Measurements from ENCODE around the gene YWHAB.

YWHAB gene

GRCh38 chr20:44849703-44850102 is 35.8 kb upstream of the YWHAB start:
- Histone ChIP-seq H3K27ac (ENCODE audit: low read depth, low read length, poor library complexity, severe bottlenecking) (no peak overlapping the region), H3K36me3 (ENCODE audit: insufficient read depth, low read length) (no peaks in the 10 kb centered on the region), H3K4me2 (ENCODE audit: low read length) (no peak overlapping the region), H3K4me1 (ENCODE audit: insufficient read depth, low read length, severe bottlenecking) (no peaks in the 10 kb centered on the region), H3K4me3 (ENCODE audit: low read depth, low read length, poor library complexity, severe bottlenecking) (no peak overlapping the region), H3K9me2 (ENCODE audit: low read depth, low read length) (no peaks in the 10 kb centered on the region), H4K20me1 (ENCODE audit: insufficient read depth, low read length) (no peaks in the 10 kb centered on the region), H3K27me3 (ENCODE audit: insufficient read depth, low read length) (no peaks in the 10 kb centered on the region), H3K9ac (ENCODE audit: low read length) (no peak overlapping the region), H3K9me3 (ENCODE audit: low read length) (no peaks in the 10 kb centered on the region), H3F3A (ENCODE audit: insufficient read depth, low read length) (no peaks in the 10 kb centered on the region), H2AFZ (ENCODE audit: low read length) (no peak overlapping the region), H3K79me2 (ENCODE audit: insufficient read depth, low read length) (no peaks in the 10 kb centered on the region)
- TF ChIP-seq, protein P1, sequence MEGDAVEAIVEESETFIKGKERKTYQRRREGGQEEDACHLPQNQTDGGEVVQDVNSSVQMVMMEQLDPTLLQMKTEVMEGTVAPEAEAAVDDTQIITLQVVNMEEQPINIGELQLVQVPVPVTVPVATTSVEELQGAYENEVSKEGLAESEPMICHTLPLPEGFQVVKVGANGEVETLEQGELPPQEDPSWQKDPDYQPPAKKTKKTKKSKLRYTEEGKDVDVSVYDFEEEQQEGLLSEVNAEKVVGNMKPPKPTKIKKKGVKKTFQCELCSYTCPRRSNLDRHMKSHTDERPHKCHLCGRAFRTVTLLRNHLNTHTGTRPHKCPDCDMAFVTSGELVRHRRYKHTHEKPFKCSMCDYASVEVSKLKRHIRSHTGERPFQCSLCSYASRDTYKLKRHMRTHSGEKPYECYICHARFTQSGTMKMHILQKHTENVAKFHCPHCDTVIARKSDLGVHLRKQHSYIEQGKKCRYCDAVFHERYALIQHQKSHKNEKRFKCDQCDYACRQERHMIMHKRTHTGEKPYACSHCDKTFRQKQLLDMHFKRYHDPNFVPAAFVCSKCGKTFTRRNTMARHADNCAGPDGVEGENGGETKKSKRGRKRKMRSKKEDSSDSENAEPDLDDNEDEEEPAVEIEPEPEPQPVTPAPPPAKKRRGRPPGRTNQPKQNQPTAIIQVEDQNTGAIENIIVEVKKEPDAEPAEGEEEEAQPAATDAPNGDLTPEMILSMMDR (IDR thresholded peaks at IDR 0.05; ENCODE audit: low read length), result no peak
- no peak for TF ChIP-seq EZH2 (IDR thresholded peaks at IDR 0.05; ENCODE audit: borderline replicate concordance, low read length)

DNA sequence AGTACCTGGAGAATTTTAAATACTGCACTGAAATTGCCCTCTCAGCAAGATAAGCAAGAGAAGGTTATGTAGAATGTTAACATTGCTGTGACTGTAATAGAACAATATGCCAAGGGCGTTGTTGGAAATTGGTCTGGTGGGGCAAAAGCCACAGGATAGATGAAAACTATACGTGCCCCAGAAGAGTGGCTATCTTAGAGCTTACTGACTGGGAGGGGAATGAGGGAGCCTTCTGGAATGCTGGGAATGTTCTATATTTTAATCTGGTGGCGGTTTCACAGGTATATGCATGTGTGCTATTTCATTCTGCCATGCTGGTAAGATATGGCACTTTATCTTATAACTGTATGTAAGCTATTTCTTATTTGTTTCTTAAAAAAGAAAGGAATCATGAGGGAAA is 35.2 kb upstream of the YWHAB start:
- H3K9me2 ChIP-seq (ENCODE audit: low read depth, low read length), result no peaks in the 10 kb centered on the region
- H3K27me3 ChIP-seq (ENCODE audit: insufficient read depth, low read length), result no peaks in the 10 kb centered on the region
- no peak overlapping the region for H3K4me3 ChIP-seq (ENCODE audit: low read depth, low read length, poor library complexity, severe bottlenecking)
- no peaks in the 10 kb centered on the region for H3F3A ChIP-seq (ENCODE audit: insufficient read depth, low read length)
- no peaks in the 10 kb centered on the region for H3K36me3 ChIP-seq (ENCODE audit: insufficient read depth, low read length)
- no peak for TF ChIP-seq EZH2 (IDR thresholded peaks at IDR 0.05; ENCODE audit: borderline replicate concordance, low read length)
- TF ChIP-seq, protein P1 (IDR thresholded peaks at IDR 0.05; ENCODE audit: low read length), result no peak
- no peak overlapping the region for H3K4me2 ChIP-seq (ENCODE audit: low read length)
- H3K27ac ChIP-seq (ENCODE audit: low read depth, low read length, poor library complexity, severe bottlenecking), result no peak overlapping the region
- H3K4me1 ChIP-seq (ENCODE audit: insufficient read depth, low read length, severe bottlenecking), result no peaks in the 10 kb centered on the region
- no peaks in the 10 kb centered on the region for H4K20me1 ChIP-seq (ENCODE audit: insufficient read depth, low read length)
- no peaks in the 10 kb centered on the region for H3K9me3 ChIP-seq (ENCODE audit: low read length)
- H2AFZ ChIP-seq (ENCODE audit: low read length), result no peak overlapping the region
- no peaks in the 10 kb centered on the region for H3K79me2 ChIP-seq (ENCODE audit: insufficient read depth, low read length)
- no peak overlapping the region for H3K9ac ChIP-seq (ENCODE audit: low read length)

DNA sequence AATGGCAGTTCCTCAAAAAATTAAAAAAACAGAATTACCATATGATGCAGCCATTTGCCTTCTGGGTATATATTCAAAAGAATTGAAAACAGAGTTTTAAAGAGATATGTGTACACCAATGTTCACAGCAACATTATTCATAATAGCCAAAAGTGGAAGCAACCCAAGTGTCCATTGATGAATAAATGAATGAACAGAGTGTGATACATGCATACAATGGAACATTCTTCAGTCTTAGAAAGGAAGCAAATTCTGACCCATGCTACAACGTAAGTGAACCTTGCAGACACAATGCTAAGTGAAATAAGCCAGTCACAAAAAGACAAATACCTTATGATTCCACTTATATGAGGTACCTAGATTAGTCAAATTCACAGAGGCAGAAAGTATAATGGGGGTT is 34.7 kb upstream of the YWHAB start:
- Histone ChIP-seq H3K4me2 (ENCODE audit: low read length) (no peak overlapping the region), H3K9ac (ENCODE audit: low read length) (no peak overlapping the region), H3K4me1 (ENCODE audit: insufficient read depth, low read length, severe bottlenecking) (no peaks in the 10 kb centered on the region), H3K9me3 (ENCODE audit: low read length) (no peaks in the 10 kb centered on the region), H3K9me2 (ENCODE audit: low read depth, low read length) (no peaks in the 10 kb centered on the region), H3K4me3 (ENCODE audit: low read depth, low read length, poor library complexity, severe bottlenecking) (no peak overlapping the region), H3K36me3 (ENCODE audit: insufficient read depth, low read length) (no peaks in the 10 kb centered on the region), H2AFZ (ENCODE audit: low read length) (no peak overlapping the region), H3K79me2 (ENCODE audit: insufficient read depth, low read length) (no peaks in the 10 kb centered on the region), H4K20me1 (ENCODE audit: insufficient read depth, low read length) (no peaks in the 10 kb centered on the region), H3K27me3 (ENCODE audit: insufficient read depth, low read length) (no peaks in the 10 kb centered on the region), H3K27ac (ENCODE audit: low read depth, low read length, poor library complexity, severe bottlenecking) (no peak overlapping the region), H3F3A (ENCODE audit: insufficient read depth, low read length) (no peaks in the 10 kb centered on the region)
- TF ChIP-seq, protein P1 (IDR thresholded peaks at IDR 0.05; ENCODE audit: low read length), result no peak
- no peak for TF ChIP-seq EZH2 (IDR thresholded peaks at IDR 0.05; ENCODE audit: borderline replicate concordance, low read length)

Measured in OCI-LY1 (cell line).